IPS-18a (cell line): ENCODE results near the gene LAD1.

Experiments
- H3K27ac ChIP-seq: one replicate; pipeline ENCODE4 v1.5.1; 2013; ENCODE audit warnings: low read length
- H3K27me3 ChIP-seq: one replicate; pipeline ENCODE4 v1.6.1; 2013; ENCODE audit warnings: mild to moderate bottlenecking, low read length; ENCODE audit not compliant: control insufficient read depth, insufficient read depth
- H3K36me3 ChIP-seq: one replicate; pipeline ENCODE4 v1.6.1; 2013; ENCODE audit warnings: low read depth, low read length; ENCODE audit not compliant: control insufficient read depth
- H3K4me1 ChIP-seq: one replicate; pipeline ENCODE4 v1.6.1; 2013; ENCODE audit warnings: low read depth, low read length; ENCODE audit not compliant: control insufficient read depth
- H3K4me3 ChIP-seq: one replicate; pipeline ENCODE4 v1.5.1; 2013; ENCODE audit warnings: low read length
- H3K9ac ChIP-seq: one replicate; pipeline ENCODE4 v1.6.1; 2013; ENCODE audit warnings: mild to moderate bottlenecking, low read length, moderate library complexity
- H3K9me3 ChIP-seq: one replicate; pipeline ENCODE4 v1.6.1; 2013; ENCODE audit warnings: low read depth, low read length; ENCODE audit not compliant: control insufficient read depth

LAD1 gene

DNA sequence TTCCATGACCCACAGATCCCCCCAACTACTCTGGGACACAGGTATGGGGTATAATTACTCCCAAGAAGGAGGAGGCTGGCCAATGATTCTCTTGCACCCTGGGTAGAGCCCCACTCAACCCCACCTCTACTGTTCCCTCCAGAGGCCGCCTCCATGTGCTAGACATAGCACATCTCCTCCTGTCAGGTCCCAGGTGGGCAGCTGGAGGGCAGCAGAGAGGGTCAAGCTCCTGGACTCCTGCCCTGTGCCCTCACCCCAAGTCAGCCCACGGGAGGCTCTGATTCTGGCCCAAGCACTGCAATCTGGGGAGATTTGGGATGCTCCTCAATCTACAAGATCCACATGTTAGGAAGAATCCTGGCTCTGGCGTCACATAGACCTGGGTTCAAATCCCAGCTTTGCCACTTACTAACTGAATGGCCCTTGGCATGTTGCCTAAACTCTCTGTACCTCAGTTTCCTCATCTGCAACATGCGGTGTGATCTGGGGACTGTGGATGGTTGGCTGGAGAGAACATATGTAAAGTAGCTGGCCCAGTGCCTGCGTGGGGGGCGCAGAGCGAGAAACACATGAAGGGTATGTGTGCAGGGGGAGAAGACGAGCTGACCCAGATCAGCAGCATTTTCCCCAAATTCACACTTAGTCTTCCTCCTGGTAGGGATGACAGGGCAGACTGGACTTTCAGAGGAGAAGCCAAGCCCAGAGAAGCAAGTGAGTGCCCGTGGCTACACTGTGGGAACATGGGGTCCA is 44.8 kb downstream of the LAD1 start:
- Histone ChIP-seq H3K9me3 (no peaks in the 10 kb centered on the region), H3K27ac (no peak overlapping the region), H3K4me3 (no peak overlapping the region), H3K36me3 (no peaks in the 10 kb centered on the region), H3K4me1 (no peaks in the 10 kb centered on the region), H3K27me3 (no peaks in the 10 kb centered on the region), H3K9ac (no peak overlapping the region)

DNA sequence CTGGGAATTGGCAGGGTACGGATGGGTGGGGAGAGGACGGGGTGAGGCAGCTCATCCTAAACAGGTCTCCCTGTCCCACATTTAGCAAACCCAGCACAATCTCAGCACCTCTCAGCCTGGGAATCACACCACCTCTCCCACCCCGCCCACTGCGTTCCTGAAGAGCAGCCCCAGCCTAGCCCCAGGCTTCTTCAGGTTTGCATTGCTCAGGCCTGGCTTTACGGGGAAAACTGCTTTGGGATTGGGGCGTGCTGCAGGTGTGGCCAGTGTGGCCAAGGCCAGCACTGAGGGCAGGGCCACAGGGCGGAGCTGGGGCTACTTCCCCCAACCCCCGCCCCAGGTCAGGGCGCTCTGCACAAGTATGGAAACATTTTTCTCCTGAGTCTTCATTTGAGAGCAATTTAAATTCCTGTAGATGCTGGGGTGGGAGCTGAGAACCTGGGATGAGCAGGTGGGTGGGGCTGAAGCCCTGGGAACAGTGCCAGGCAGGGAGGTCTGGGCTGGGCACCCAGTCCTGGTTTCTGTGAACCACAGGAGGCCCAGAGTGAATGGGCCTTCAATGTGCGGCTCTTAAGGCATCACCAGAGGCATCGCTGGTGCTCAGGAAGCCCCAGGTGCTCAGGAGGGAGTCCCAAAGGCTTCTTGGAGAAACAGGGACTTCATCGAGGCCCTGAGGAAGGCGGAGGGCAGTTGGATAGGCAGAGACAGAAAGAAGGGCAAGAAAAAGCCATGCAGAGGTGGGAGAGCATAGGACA is 45.8 kb downstream of the LAD1 start:
- Histone ChIP-seq H3K27me3 (no peaks in the 10 kb centered on the region), H3K9ac (no peak overlapping the region), H3K36me3 (no peaks in the 10 kb centered on the region), H3K4me1 (peaks cover 5% of the 10 kb centered on the region), H3K4me3 (no peak overlapping the region), H3K9me3 (no peaks in the 10 kb centered on the region), H3K27ac (no peak overlapping the region)

DNA sequence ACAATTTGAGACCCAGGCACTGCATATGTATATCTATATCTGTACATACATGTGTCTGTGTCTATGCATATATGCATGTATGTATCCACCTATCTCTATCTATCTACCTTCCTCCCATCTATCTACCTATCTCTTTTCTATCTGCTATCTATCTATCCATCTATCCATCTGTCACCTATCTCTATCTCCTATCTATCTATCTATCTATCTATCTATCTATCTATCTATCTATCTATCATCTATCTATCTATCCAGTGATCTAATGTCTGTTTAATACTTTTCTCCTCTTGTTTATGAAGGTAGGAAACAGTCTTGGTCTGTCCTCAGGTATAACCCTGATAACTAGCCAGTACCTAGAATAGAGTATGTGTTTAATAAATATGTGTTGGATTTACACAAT is 47.5 kb downstream of the LAD1 start:
- Histone ChIP-seq H3K4me1 (peaks cover 22% of the 10 kb centered on the region), H3K27me3 (no peaks in the 10 kb centered on the region), H3K9me3 (no peaks in the 10 kb centered on the region), H3K36me3 (no peaks in the 10 kb centered on the region), H3K27ac (no peak overlapping the region), H3K4me3 (no peak overlapping the region), H3K9ac (no peak overlapping the region)

DNA sequence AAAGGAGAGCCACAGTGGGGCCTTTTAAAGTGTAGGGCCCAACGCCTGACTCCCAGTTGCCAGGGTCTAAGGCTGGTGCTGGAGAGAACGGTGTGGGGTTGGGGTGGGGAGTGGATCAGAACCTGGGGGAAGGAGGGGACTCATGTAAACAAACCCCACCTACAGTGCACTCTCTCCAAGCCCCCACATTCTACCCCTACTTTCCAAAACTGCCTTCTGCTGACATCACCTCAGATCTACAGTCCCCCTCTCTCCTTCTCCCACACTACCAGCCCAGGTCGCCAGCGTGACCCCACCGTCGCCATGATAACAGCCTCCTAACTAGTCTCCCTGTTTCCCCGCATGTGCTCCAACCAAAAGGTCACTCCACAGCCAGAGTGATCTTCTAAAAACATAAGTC is 48.2 kb downstream of the LAD1 start:
- no peak overlapping the region for H3K4me3 ChIP-seq
- H3K36me3 ChIP-seq, result no peaks in the 10 kb centered on the region
- no peaks in the 10 kb centered on the region for H3K27me3 ChIP-seq
- no peak overlapping the region for H3K9ac ChIP-seq
- H3K9me3 ChIP-seq, result no peaks in the 10 kb centered on the region
- peaks cover 26% of the 10 kb centered on the region for H3K4me1 ChIP-seq
- no peak overlapping the region for H3K27ac ChIP-seq

DNA sequence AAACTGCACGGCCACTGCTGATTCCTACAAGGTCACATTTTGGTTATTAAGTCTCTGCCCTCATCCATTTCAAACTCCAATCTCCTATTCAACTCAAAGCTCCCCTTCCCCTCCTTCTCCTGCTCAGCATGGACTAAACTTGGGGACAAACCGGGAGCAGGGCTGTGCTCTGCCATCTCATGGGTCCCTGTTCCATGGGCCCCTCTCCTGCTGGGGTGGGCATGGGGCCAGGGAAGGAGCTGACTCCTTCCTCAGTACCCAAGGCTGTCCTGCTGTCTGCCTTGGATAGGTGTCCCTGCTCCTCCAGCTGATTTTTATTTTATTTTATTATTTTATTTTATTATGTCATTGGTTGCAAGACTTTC is 48.8 kb downstream of the LAD1 start:
- H3K9me3 ChIP-seq, result no peaks in the 10 kb centered on the region
- H3K27me3 ChIP-seq, result no peaks in the 10 kb centered on the region
- no peak overlapping the region for H3K27ac ChIP-seq
- H3K4me3 ChIP-seq, result no peak overlapping the region
- H3K9ac ChIP-seq, result no peak overlapping the region
- H3K36me3 ChIP-seq, result no peaks in the 10 kb centered on the region
- peaks cover 26% of the 10 kb centered on the region for H3K4me1 ChIP-seq

DNA sequence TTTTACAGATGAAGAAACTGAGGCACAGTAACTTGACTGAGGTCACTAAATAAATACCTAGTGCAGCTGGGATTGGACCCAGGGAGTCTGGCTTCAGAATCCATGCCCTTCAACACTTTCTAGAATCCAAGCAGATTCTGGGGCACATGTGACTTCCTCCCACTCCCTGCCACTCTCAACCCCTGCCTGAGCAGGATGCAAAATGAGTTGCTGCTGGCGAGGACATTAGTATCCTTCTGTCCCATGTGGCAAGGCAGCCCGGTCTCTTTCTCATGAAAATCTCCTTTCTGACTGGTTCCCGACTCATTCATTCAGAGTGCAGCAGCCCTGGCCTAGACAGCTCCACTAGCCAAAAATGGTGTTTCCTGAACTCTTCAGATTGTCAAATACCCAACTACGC is 50.0 kb downstream of the LAD1 start:
- no peaks in the 10 kb centered on the region for H3K36me3 ChIP-seq
- H3K9ac ChIP-seq, result no peak overlapping the region
- H3K27ac ChIP-seq, result no peak overlapping the region
- H3K4me1 ChIP-seq, result peaks cover 26% of the 10 kb centered on the region
- no peak overlapping the region for H3K4me3 ChIP-seq
- no peaks in the 10 kb centered on the region for H3K9me3 ChIP-seq
- no peaks in the 10 kb centered on the region for H3K27me3 ChIP-seq

DNA sequence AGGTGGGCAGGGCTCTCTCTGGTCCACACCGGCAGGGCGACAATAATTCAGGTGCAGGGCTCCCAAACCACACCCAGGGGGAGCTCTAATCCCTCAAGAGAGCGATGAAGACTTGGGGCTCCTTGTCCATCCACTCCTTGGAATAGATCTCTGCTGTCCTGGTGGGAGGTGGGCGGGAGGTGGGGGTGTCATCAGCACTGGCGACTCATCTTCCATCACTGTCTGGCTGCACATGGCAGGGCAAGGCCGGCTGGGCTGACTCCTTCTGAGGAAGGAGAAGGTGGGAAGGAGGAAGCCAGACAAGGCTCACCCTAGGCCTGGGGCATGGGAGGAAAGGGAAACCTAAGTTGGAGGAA is 50.9 kb downstream of the LAD1 start:
- Histone ChIP-seq H3K27ac (no peak overlapping the region), H3K36me3 (no peaks in the 10 kb centered on the region), H3K4me1 (peaks cover 26% of the 10 kb centered on the region), H3K4me3 (no peak overlapping the region), H3K9ac (no peak overlapping the region), H3K27me3 (no peaks in the 10 kb centered on the region), H3K9me3 (no peaks in the 10 kb centered on the region)

DNA sequence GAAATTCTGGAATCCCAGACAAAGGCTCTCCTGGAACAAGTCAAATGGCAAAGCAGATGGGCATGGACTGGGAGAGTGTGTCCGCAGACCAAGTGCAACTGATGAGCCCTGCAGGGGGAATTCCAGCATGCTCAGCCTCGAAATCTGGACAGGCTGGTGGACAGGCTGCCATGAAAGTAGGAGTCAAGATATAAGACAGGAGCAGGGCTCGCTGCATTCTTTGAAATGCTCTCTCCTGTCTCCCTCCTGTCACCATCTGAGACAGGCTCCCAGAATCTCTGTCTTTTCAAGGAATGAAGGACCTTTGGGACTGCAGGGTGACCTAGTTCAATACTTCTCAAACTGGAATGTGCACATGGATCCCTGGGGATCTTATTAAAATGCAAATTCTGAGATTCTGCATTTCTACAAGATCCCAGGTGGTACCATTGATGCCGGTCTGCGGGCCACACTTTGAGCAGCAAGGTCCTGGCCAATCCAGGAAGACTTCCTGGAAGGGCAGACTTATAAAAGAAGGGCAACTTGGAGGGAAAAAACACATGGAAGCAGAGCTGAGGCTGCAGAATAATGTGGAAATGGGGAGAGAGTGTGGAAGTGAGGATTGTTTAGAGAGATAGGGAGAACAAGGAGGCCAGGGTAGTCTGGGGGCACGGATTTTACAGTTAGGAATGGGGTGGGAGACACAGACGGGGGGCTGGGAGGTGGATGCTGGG is 51.5 kb downstream of the LAD1 start:
- Histone ChIP-seq H3K27ac (no peak overlapping the region), H3K36me3 (no peaks in the 10 kb centered on the region), H3K9me3 (no peaks in the 10 kb centered on the region), H3K27me3 (no peaks in the 10 kb centered on the region), H3K9ac (no peak overlapping the region), H3K4me1 (peaks cover 26% of the 10 kb centered on the region), H3K4me3 (no peak overlapping the region)

DNA sequence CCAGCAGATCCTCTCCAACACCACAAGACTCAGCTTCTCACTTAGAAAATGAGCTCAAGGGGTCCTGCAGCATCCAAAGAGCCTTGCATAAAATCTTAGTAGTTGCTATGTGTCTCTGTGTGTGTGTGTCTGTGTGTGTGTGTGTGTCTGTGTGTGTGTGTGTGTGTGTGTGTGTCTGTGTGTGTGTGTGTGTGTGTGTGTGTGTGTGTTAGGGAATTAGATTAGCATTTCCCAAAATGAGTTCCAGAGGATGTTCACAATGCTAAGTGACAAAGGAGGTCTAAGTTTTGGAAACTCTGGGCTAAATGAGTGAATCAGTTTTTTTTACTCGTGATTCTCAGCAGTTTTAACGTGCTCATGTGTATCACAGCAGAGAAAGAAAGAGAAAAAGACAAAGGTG is 52.1 kb downstream of the LAD1 start:
- Histone ChIP-seq H3K4me1 (peaks cover 26% of the 10 kb centered on the region), H3K27me3 (no peaks in the 10 kb centered on the region), H3K4me3 (no peak overlapping the region), H3K36me3 (no peaks in the 10 kb centered on the region), H3K9me3 (no peaks in the 10 kb centered on the region), H3K9ac (no peak overlapping the region), H3K27ac (no peak overlapping the region)

DNA sequence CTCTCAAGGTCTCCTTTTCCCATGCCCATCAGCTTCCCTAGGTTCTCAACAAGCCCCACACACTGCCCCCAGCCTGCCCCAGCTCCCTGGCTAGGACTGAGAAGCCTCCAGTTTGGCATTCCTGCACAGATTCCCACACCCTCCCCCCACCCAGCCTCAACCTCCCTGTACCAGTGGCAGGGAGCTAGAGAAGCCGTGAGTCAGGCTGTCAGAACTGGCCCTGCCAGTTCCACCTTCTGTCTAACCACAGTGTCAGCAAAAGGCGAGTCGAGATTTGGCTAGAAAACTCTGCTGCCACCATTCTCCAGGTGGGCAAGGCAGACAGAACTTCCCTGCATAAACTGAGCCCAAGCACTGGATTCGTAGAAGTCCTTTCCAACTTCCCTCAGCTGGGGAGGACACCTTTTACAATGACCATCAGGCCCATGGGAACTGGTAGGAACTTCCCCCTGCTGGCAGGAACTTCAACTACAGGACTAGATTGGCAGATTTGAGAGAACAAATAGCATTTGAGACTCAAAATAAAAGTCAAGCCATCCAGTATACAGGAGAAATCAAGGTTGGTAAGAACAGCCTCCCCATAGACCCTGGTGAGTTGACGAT is 52.7 kb downstream of the LAD1 start:
- H3K9me3 ChIP-seq, result no peaks in the 10 kb centered on the region
- H3K27ac ChIP-seq, result no peak overlapping the region
- no peak overlapping the region for H3K4me3 ChIP-seq
- no peak overlapping the region for H3K9ac ChIP-seq
- H3K27me3 ChIP-seq, result no peaks in the 10 kb centered on the region
- H3K4me1 ChIP-seq, result peaks cover 26% of the 10 kb centered on the region
- no peaks in the 10 kb centered on the region for H3K36me3 ChIP-seq

DNA sequence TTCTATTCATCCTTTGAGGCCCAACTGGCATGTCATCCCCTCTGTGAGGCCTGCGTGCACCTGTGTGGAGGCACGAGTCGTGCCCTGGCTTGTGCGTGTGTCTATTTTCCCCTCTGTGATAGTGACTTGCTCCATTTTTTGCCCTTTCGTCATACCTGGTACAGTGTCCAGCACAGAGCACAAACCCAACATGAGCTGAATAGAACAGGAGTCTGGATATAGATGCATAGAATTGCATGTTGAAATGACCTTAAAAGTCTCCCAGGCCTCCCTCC is 54.1 kb downstream of the LAD1 start:
- no peaks in the 10 kb centered on the region for H3K27me3 ChIP-seq
- H3K27ac ChIP-seq, result no peak overlapping the region
- H3K4me3 ChIP-seq, result no peak overlapping the region
- H3K9me3 ChIP-seq, result no peaks in the 10 kb centered on the region
- H3K9ac ChIP-seq, result no peak overlapping the region
- no peaks in the 10 kb centered on the region for H3K36me3 ChIP-seq
- peaks cover 26% of the 10 kb centered on the region for H3K4me1 ChIP-seq
